Activated naive CD8-positive, alpha-beta T cell treated with anti-CD3 and anti-CD28 coated beads, Interleukin-2, amount 10 ng/mL, durations not matched to agents 7 days and 5 days (primary cell): Measurements from ENCODE around the gene MLH3. TPM values are rescaled to one million over a fixed set of nuclear protein-coding genes. Genes with fewer than 3 reads are reported as not detected.

Experiments used
- ATAC-seq: fragments of 150-1000 bp; cut with Tn5 transposase; one replicate; pipeline ENCODE4 v1.10.0; 2021; ENCODE audit warnings: low read depth, moderate library complexity
- POLR2A ChIA-PET: fragments of 350-600 bp; sonication (Branson Sonifier 250); formaldehyde crosslinking; loops from one replicate; lab custom pipeline; 2021; ENCODE audit warnings: antibody characterized with exemption; lab: Charles Lee
- DNase-seq: peaks from one replicate; pipeline ENCODE4 v3.0.0; 2021
- H3K27ac Mint-ChIP-seq: one replicate; pipeline ENCODE4 v1.8.0; 2022; ENCODE audit warnings: mild to moderate bottlenecking, mixed read lengths
- H3K27me3 Mint-ChIP-seq: one replicate; pipeline ENCODE4 v1.8.0; 2022; ENCODE audit warnings: mild to moderate bottlenecking, moderate library complexity, mixed read lengths
- H3K36me3 Mint-ChIP-seq: one replicate; pipeline ENCODE4 v1.8.0; 2021; ENCODE audit warnings: mild to moderate bottlenecking, mixed read lengths
- H3K4me1 Mint-ChIP-seq: one replicate; pipeline ENCODE4 v1.8.0; 2021; ENCODE audit warnings: mixed read lengths
- H3K4me3 Mint-ChIP-seq: one replicate; pipeline ENCODE4 v1.8.0; 2022; ENCODE audit warnings: mild to moderate bottlenecking, moderate library complexity, mixed read lengths
- H3K9me3 Mint-ChIP-seq: one replicate; pipeline ENCODE4 v1.8.0; 2021; ENCODE audit warnings: mixed read lengths
- total RNA-seq, 2 experiments: library from RNA; stranded (reverse); gene quantifications; one replicate each; pipeline ENCODE4 v1.2.3, GENCODE V29; 2021

Gene MLH3
- 10 to 100 TPM; 18.0 to 18.2 TPM for total RNA-seq

DNA sequence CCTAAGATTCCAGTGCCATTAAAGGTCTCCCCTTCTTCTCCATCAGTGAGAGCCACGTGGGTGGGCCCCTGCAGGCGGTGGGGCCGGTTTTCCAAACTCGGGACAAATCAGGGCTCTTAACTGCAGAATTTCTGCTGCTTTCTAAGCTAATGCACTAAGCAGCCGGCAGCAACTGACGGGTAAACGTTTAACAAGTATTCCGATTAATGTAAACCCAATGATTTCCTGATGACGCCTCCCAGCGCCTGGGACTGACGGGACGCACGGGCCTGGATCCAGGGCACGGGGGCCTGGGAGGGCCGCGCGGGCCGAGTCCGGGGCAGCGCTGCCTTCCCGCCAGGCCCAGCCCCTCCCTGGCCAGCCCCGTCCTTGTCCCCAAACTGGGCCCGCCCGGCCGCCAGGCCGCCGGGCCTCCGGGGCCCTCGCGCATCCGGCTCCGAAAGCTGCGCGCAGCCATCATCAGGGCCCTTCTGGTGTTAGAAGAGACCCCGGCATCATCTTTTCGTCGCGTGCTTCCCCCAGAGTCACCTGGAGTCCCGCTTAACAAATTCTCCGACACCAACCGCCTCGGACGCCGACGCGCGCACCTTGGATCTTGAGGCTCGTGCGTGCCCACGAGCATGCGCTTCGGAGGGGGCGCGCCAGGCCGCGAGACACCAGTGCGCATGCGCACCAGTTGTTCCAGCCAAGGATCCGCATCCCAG is at the start of gene MLH3:
Gene MLH3, minus strand, starts transcription at position 616 of the 704 bp plus-strand sequence. CDS start 1,812 bp downstream, outside the sequence.
- POLR2A ChIA-PET: interaction anchor here (1.2 to 3.8 kb wide), 3 partner anchors 11 to 48 kb away, joined by 3 to 17 read pairs (median 4); partner anchors contain the start of gene ACYP1
- H3K36me3 Mint-ChIP-seq: peaks cover 37% of the 10 kb centered on the region

GRCh38 chr14:75098682-75099081 is 47.4 kb upstream of the MLH3 start:
- H3K4me1 Mint-ChIP-seq: peaks cover 5% of the 10 kb centered on the region
- DNase-seq (no peak), ATAC-seq (no peak)
- H3K36me3 Mint-ChIP-seq: peaks cover 38% of the 10 kb centered on the region
- H3K4me3 Mint-ChIP-seq: no peak overlapping the region
- no peaks in the 10 kb centered on the region for H3K27me3 Mint-ChIP-seq
- no peaks in the 10 kb centered on the region for H3K9me3 Mint-ChIP-seq
- no peak overlapping the region for H3K27ac Mint-ChIP-seq
- POLR2A ChIA-PET: no interaction called here

More for the DNA sequence above, at the start of gene MLH3:
- peak; percentile 85 for DNase-seq
- no peaks in the 10 kb centered on the region for H3K27me3 Mint-ChIP-seq
- no peaks in the 10 kb centered on the region for H3K9me3 Mint-ChIP-seq
- H3K4me3 Mint-ChIP-seq: peak within 1 kb of the TSS; percentile 90
- H3K4me1 Mint-ChIP-seq: peaks cover 28% of the 10 kb centered on the region
- H3K27ac Mint-ChIP-seq: peak within 1 kb of the TSS; percentile 82
- ATAC-seq: peak; percentile 79

GRCh38 chr14:75098212-75098611 is 46.9 kb upstream of the MLH3 start:
- ATAC-seq (no peak), DNase-seq (no peak)
- no peak overlapping the region for H3K27ac Mint-ChIP-seq
- H3K36me3 Mint-ChIP-seq: peaks cover 36% of the 10 kb centered on the region
- H3K27me3 Mint-ChIP-seq: no peaks in the 10 kb centered on the region
- H3K4me1 Mint-ChIP-seq: peaks cover 5% of the 10 kb centered on the region
- no peak overlapping the region for H3K4me3 Mint-ChIP-seq
- POLR2A ChIA-PET: no interaction called here
- H3K9me3 Mint-ChIP-seq: no peaks in the 10 kb centered on the region

DNA sequence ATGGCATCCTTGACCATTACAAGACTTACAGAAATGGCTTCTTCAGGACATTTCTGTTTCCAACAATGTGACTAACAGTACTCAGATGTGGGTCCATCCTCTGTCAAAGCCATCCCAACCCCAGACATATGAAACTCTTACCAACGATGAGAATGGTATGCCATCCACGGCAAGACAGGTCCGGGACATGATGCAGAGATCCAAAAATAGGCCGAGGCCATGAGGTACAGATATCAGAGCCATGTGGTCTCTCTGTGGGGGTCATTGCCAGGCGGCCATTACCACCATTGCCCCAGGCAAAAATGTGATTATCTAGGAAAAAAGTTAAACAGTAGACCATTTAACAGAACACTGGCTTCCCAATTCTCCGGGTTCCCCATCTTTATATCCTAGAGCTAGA is 45.7 kb upstream of the MLH3 start:
- ATAC-seq (no peak), DNase-seq (no peak)
- H3K4me1 Mint-ChIP-seq: peaks cover 5% of the 10 kb centered on the region
- H3K9me3 Mint-ChIP-seq: no peaks in the 10 kb centered on the region
- H3K27me3 Mint-ChIP-seq: no peaks in the 10 kb centered on the region
- peaks cover 32% of the 10 kb centered on the region for H3K36me3 Mint-ChIP-seq
- no peak overlapping the region for H3K27ac Mint-ChIP-seq
- H3K4me3 Mint-ChIP-seq: no peak overlapping the region
- POLR2A ChIA-PET: no interaction called here

GRCh38 chr14:75095690-75096089 is 44.4 kb upstream of the MLH3 start:
- peaks cover 31% of the 10 kb centered on the region for H3K36me3 Mint-ChIP-seq
- ATAC-seq (no peak), DNase-seq (no peak)
- no peak overlapping the region for H3K4me3 Mint-ChIP-seq
- H3K27me3 Mint-ChIP-seq: no peaks in the 10 kb centered on the region
- POLR2A ChIA-PET: no interaction called here
- no peaks in the 10 kb centered on the region for H3K9me3 Mint-ChIP-seq
- no peak overlapping the region for H3K27ac Mint-ChIP-seq
- H3K4me1 Mint-ChIP-seq: peaks cover 5% of the 10 kb centered on the region

- no peaks in the 10 kb centered on the region for H3K9me3 Mint-ChIP-seq
- peaks cover 26% of the 10 kb centered on the region for H3K36me3 Mint-ChIP-seq
- ATAC-seq (no peak), DNase-seq (no peak)
- no peaks in the 10 kb centered on the region for H3K27me3 Mint-ChIP-seq
- POLR2A ChIA-PET: no interaction called here
- H3K4me1 Mint-ChIP-seq: peaks cover 5% of the 10 kb centered on the region
- no peak overlapping the region for H3K4me3 Mint-ChIP-seq
- no peak overlapping the region for H3K27ac Mint-ChIP-seq
Observed at GRCh38 chr14:75094896-75095295, 43.6 kb upstream of the MLH3 start.

DNA sequence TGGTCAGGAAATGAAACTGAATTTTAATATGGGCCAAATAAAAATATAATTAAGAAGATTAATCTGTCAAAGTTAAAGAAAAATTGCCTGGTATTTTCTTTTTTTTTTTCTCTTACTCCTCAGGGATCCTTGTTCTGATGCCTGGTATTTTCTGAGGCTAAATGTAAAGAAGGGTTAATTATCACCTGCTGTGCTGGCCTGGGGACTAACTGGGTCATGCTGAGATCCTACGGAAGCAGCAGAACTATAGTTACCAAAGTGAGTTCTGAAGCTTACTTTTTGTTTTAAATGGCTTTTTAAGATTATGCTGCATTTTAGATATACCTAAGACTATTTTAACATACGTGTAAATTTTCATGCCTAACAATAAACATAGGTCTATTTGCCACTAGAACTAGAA is 41.4 kb upstream of the MLH3 start:
- no peaks in the 10 kb centered on the region for H3K9me3 Mint-ChIP-seq
- no peak overlapping the region for H3K27ac Mint-ChIP-seq
- DNase-seq: no peak
- H3K4me1 Mint-ChIP-seq: no peaks in the 10 kb centered on the region
- H3K27me3 Mint-ChIP-seq: no peaks in the 10 kb centered on the region
- H3K36me3 Mint-ChIP-seq: peaks cover 11% of the 10 kb centered on the region
- POLR2A ChIA-PET: interaction anchor here (0.7 kb wide), 1 partner anchor 89 kb away, joined by 4 read pairs; no protein-coding TSS in a partner anchor
- ATAC-seq: no peak
- H3K4me3 Mint-ChIP-seq: no peak overlapping the region

GRCh38 chr14:75091251-75091650 is 40.0 kb upstream of the MLH3 start:
- Mint-ChIP-seq H3K27ac (no peak overlapping the region), H3K27me3 (no peaks in the 10 kb centered on the region), H3K36me3 (peaks cover 13% of the 10 kb centered on the region), H3K4me3 (no peak overlapping the region), H3K9me3 (no peaks in the 10 kb centered on the region), H3K4me1 (no peaks in the 10 kb centered on the region)
- POLR2A ChIA-PET: no interaction called here
- DNase-seq: no peak
- no peak for ATAC-seq

- Mint-ChIP-seq H3K27ac (no peak overlapping the region), H3K4me3 (no peak overlapping the region), H3K36me3 (peaks cover 13% of the 10 kb centered on the region), H3K9me3 (no peaks in the 10 kb centered on the region), H3K27me3 (no peaks in the 10 kb centered on the region), H3K4me1 (no peaks in the 10 kb centered on the region)
- ATAC-seq (no peak), DNase-seq (no peak)
- POLR2A ChIA-PET: no interaction called here
Observed at GRCh38 chr14:75090353-75090752, 39.1 kb upstream of the MLH3 start.

- POLR2A ChIA-PET: interaction anchor here (1.0 to 1.2 kb wide), 2 partner anchors 143 to 227 kb away, joined by 3 to 4 read pairs; no protein-coding TSS in a partner anchor
- H3K27me3 Mint-ChIP-seq: no peaks in the 10 kb centered on the region
- H3K36me3 Mint-ChIP-seq: peaks cover 8% of the 10 kb centered on the region
- H3K27ac Mint-ChIP-seq: no peak overlapping the region
- no peaks in the 10 kb centered on the region for H3K4me1 Mint-ChIP-seq
- H3K9me3 Mint-ChIP-seq: no peaks in the 10 kb centered on the region
- H3K4me3 Mint-ChIP-seq: no peak overlapping the region
- peak; percentile 50 for ATAC-seq
- DNase-seq: no peak
Observed at GRCh38 chr14:75088566-75089373, 37.5 kb upstream of the MLH3 start.

- Mint-ChIP-seq H3K36me3 (peaks cover 6% of the 10 kb centered on the region), H3K4me1 (no peaks in the 10 kb centered on the region), H3K4me3 (no peak overlapping the region), H3K9me3 (no peaks in the 10 kb centered on the region), H3K27ac (no peak overlapping the region), H3K27me3 (no peaks in the 10 kb centered on the region)
- POLR2A ChIA-PET: interaction anchor here (1.0 kb wide), 1 partner anchor 227 kb away, joined by 3 read pairs; no protein-coding TSS in a partner anchor
- DNase-seq: no peak
- ATAC-seq: no peak
Observed at GRCh38 chr14:75088153-75088552, 36.9 kb upstream of the MLH3 start.

- Mint-ChIP-seq H3K9me3 (no peaks in the 10 kb centered on the region), H3K27me3 (no peaks in the 10 kb centered on the region), H3K4me3 (no peak overlapping the region), H3K36me3 (peaks cover 9% of the 10 kb centered on the region), H3K27ac (no peak overlapping the region), H3K4me1 (no peaks in the 10 kb centered on the region)
- DNase-seq (no peak), ATAC-seq (no peak)
- POLR2A ChIA-PET: no interaction called here
Observed at GRCh38 chr14:75084513-75084912, 33.2 kb upstream of the MLH3 start.

GRCh38 chr14:75083271-75083670 is 32.0 kb upstream of the MLH3 start:
- no peaks in the 10 kb centered on the region for H3K4me1 Mint-ChIP-seq
- H3K27ac Mint-ChIP-seq: no peak overlapping the region
- POLR2A ChIA-PET: interaction anchor here (0.9 kb wide), 1 partner anchor 18 kb away, joined by 3 read pairs; no protein-coding TSS in a partner anchor
- no peaks in the 10 kb centered on the region for H3K27me3 Mint-ChIP-seq
- ATAC-seq (no peak), DNase-seq (no peak)
- peaks cover 10% of the 10 kb centered on the region for H3K36me3 Mint-ChIP-seq
- H3K4me3 Mint-ChIP-seq: no peak overlapping the region
- no peaks in the 10 kb centered on the region for H3K9me3 Mint-ChIP-seq
